MCF 10A (cell line): ENCODE results near the gene NFILZ. TPM values are rescaled to one million over a fixed set of nuclear protein-coding genes. Genes with fewer than 3 reads are reported as not detected.
"Not testable (repeated sequence)": the region's sequence is repeated elsewhere in the genome, so short reads cannot be mapped to it uniquely, and the experiment has no call there.

Experiments used
- BruUV-seq: library from RNA; stranded (reverse); fragments of 400-500 nt; replicated peaks from 2 replicates; lab custom pipeline; 2021; lab: Mats Ljungman, UMichigan
- CTCF ChIA-PET: fragments of 300-600 bp; sonication (Branson Sonifier 250); formaldehyde crosslinking; extraction: SDS; loops from one replicate; lab custom pipeline; 2021; ENCODE audit warnings: antibody characterized with exemption, inconsistent platforms; lab: Yijun Ruan, JAX
- POLR2A ChIA-PET: fragments of 300-600, 350-650 bp; sonication (Branson Sonifier 250); formaldehyde crosslinking; extraction: SDS; loops from one replicate; lab custom pipeline; 2020; ENCODE audit warnings: antibody characterized with exemption, inconsistent platforms; lab: Yijun Ruan, JAX
- DNase-seq: peaks from one replicate; pipeline ENCODE4 v3.0.0-alpha.2; 2018; ENCODE audit not compliant: unreplicated experiment
- H3K27ac Mint-ChIP-seq: one replicate; pipeline ENCODE4 v1.8.0; 2022; ENCODE audit warnings: mild to moderate bottlenecking, low read depth, mixed read lengths; ENCODE audit not compliant: unreplicated experiment
- H3K27me3 Mint-ChIP-seq: one replicate; pipeline ENCODE4 v1.8.0; 2022; ENCODE audit warnings: mixed read lengths; ENCODE audit not compliant: insufficient read depth, unreplicated experiment
- H3K36me3 Mint-ChIP-seq: one replicate; pipeline ENCODE4 v1.8.0; 2022; ENCODE audit warnings: mild to moderate bottlenecking, moderate library complexity, mixed read lengths; ENCODE audit not compliant: insufficient read depth, unreplicated experiment
- H3K4me1 Mint-ChIP-seq: one replicate; pipeline ENCODE4 v1.8.0; 2022; ENCODE audit warnings: mixed read lengths; ENCODE audit not compliant: insufficient read depth, unreplicated experiment
- H3K4me3 Mint-ChIP-seq: one replicate; pipeline ENCODE4 v1.8.0; 2022; ENCODE audit warnings: mild to moderate bottlenecking, moderate library complexity, mixed read lengths; ENCODE audit not compliant: unreplicated experiment
- H3K9me3 Mint-ChIP-seq: one replicate; pipeline ENCODE4 v1.8.0; 2022; ENCODE audit warnings: mixed read lengths; ENCODE audit not compliant: unreplicated experiment
- intact Hi-C: fragments of 100-400 bp; cut with micrococcal nuclease; formaldehyde crosslinking; loops from 2 replicates; pipeline ENCODE4 v1.14.1; 2022
- total RNA-seq: library from RNA; stranded (reverse); gene quantifications from 2 replicates; pipeline ENCODE4 v1.2.3, GENCODE V29; 2022
- TF ChIP-seq, protein P1 (sequence below): fragments of 200-600 bp; IDR thresholded peaks from one replicate; pipeline ENCODE4 v1.8.0; 2022; ENCODE audit warnings: antibody characterized with exemption, mild to moderate bottlenecking; ENCODE audit not compliant: unreplicated experiment

The NFILZ gene
- total RNA-seq, 1 experiment from 2014 or later = not detected

GRCh38 chr19:8617984-8618383 is 12.4 kb upstream of the NFILZ start:
- TF ChIP-seq, protein P1, sequence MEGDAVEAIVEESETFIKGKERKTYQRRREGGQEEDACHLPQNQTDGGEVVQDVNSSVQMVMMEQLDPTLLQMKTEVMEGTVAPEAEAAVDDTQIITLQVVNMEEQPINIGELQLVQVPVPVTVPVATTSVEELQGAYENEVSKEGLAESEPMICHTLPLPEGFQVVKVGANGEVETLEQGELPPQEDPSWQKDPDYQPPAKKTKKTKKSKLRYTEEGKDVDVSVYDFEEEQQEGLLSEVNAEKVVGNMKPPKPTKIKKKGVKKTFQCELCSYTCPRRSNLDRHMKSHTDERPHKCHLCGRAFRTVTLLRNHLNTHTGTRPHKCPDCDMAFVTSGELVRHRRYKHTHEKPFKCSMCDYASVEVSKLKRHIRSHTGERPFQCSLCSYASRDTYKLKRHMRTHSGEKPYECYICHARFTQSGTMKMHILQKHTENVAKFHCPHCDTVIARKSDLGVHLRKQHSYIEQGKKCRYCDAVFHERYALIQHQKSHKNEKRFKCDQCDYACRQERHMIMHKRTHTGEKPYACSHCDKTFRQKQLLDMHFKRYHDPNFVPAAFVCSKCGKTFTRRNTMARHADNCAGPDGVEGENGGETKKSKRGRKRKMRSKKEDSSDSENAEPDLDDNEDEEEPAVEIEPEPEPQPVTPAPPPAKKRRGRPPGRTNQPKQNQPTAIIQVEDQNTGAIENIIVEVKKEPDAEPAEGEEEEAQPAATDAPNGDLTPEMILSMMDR = no peak
- Mint-ChIP-seq H3K27ac (no peak overlapping the region), H3K27me3 (peaks cover 29% of the 10 kb centered on the region), H3K36me3 (no peaks in the 10 kb centered on the region), H3K4me3 (no peak overlapping the region), H3K9me3 (no peaks in the 10 kb centered on the region), H3K4me1 (no peaks in the 10 kb centered on the region)
- DNase-seq = no peak
- ChIA-PET POLR2A (no interaction called here), CTCF (interaction anchor here (0.6 to 1.2 kb wide), 5 partner anchors 21 to 1169 kb away, joined by 3 to 4 read pairs (median 3); no protein-coding TSS in a partner anchor)
- intact Hi-C loops = no loop called here
- BruUV-seq = no TSS peak

- POLR2A ChIA-PET = no interaction called here
- no peak overlapping the region for H3K27ac Mint-ChIP-seq
- H3K36me3 Mint-ChIP-seq = no peaks in the 10 kb centered on the region
Observed at GRCh38 chr19:8618751-8619150, 11.7 kb upstream of the NFILZ start.

GRCh38 chr19:8622886-8623285 is 7.5 kb upstream of the NFILZ start:
- CTCF ChIA-PET = interaction anchor here (0.6 to 1.2 kb wide), 2 partner anchors 33 to 117 kb away, joined by 3 to 5 read pairs; no protein-coding TSS in a partner anchor
- POLR2A ChIA-PET, H3K4me1 Mint-ChIP-seq, H3K27ac Mint-ChIP-seq, H3K36me3 Mint-ChIP-seq, BruUV-seq, H3K9me3 Mint-ChIP-seq, DNase-seq, intact Hi-C loops, H3K4me3 Mint-ChIP-seq: not testable (repeated sequence)
- H3K27me3 Mint-ChIP-seq = peaks cover 13% of the 10 kb centered on the region

More at GRCh38 chr19:8618751-8619150, 11.7 kb upstream of the NFILZ start:
- Mint-ChIP-seq H3K4me3 (no peak overlapping the region), H3K27me3 (peaks cover 29% of the 10 kb centered on the region), H3K4me1 (no peaks in the 10 kb centered on the region), H3K9me3 (no peaks in the 10 kb centered on the region)
- TF ChIP-seq, protein P1 = no peak
- intact Hi-C loops = no loop called here
- CTCF ChIA-PET = interaction anchor here (0.6 to 1.0 kb wide), 2 partner anchors 21 to 123 kb away, joined by 3 read pairs; no protein-coding TSS in a partner anchor
- DNase-seq = peak; percentile 45
- BruUV-seq = no TSS peak

GRCh38 chr19:8626842-8627241 is 3.6 kb upstream of the NFILZ start:
- intact Hi-C loops = no loop called here
- no peaks in the 10 kb centered on the region for H3K36me3 Mint-ChIP-seq
- TF ChIP-seq, protein P1 = no peak
- no peaks in the 10 kb centered on the region for H3K9me3 Mint-ChIP-seq
- no peaks in the 10 kb centered on the region for H3K27me3 Mint-ChIP-seq
- ChIA-PET POLR2A (interaction anchor here (0.7 kb wide), 1 partner anchor 69 kb away, joined by 3 read pairs; no protein-coding TSS in a partner anchor), CTCF (no interaction called here)
- no peaks in the 10 kb centered on the region for H3K4me1 Mint-ChIP-seq
- DNase-seq = no peak
- no peak overlapping the region for H3K4me3 Mint-ChIP-seq
- H3K27ac Mint-ChIP-seq = no peak overlapping the region
- no TSS peak for BruUV-seq
